22Rv1 (cell line): ENCODE data around the gene TEFM.

Experiments used
- H3K27ac ChIP-seq: fragments of 450-650 bp; 2 replicates; pipeline ENCODE4 v1.5.1; 2017
- CTCF ChIP-seq: fragments of 450-650 bp; IDR thresholded peaks from 2 replicates; pipeline ENCODE4 v1.5.1; 2017; ENCODE audit warnings: mild to moderate bottlenecking
- ZFX ChIP-seq: fragments of 450-650 bp; IDR thresholded peaks from 2 replicates; pipeline ENCODE4 v1.6.1; 2017; ENCODE audit warnings: antibody characterized with exemption, borderline replicate concordance

The TEFM gene

GRCh38 chr17:30886187-30886586 is 19.9 kb downstream of the TEFM start:
- H3K27ac ChIP-seq: no peak overlapping the region
- TF ChIP-seq ZFX (no peak), CTCF (no peak)

GRCh38 chr17:30869005-30869404 is 37.0 kb downstream of the TEFM start:
- TF ChIP-seq ZFX: no peak
- TF ChIP-seq CTCF: no peak

GRCh38 chr17:30864636-30865035 is 41.4 kb downstream of the TEFM start:
- TF ChIP-seq CTCF: no peak
- TF ChIP-seq ZFX: no peak
- no peak overlapping the region for H3K27ac ChIP-seq

More at GRCh38 chr17:30869005-30869404, 37.0 kb downstream of the TEFM start:
- no peak overlapping the region for H3K27ac ChIP-seq

- no peak for TF ChIP-seq CTCF
- no peak for TF ChIP-seq ZFX
- no peak overlapping the region for H3K27ac ChIP-seq
These were observed 47.3 kb downstream of the TEFM start for GRCh38 chr17:30858556-30859250.

- TF ChIP-seq ZFX (no peak), CTCF (no peak)
These were observed 51.9 kb downstream of the TEFM start for GRCh38 chr17:30854146-30854545.

More at GRCh38 chr17:30854146-30854545, 51.9 kb downstream of the TEFM start:
- H3K27ac ChIP-seq: no peak overlapping the region
